Activated effector memory CD4-positive, alpha-beta T cell treated with anti-CD3 and anti-CD28 coated beads, Interleukin-2, amount 50 U/mL, for 16 hours (primary cell): Measurements from ENCODE around the gene FNTB.

ENCODE experiments used
- DNase-seq: peaks from one replicate; pipeline ENCODE4 v3.0.0-alpha.2; 2020

FNTB gene

GRCh38 chr14:64953661-64954060 lies 33.0 kb upstream of the FNTB start:
- DNase-seq = peak; percentile 38

DNA sequence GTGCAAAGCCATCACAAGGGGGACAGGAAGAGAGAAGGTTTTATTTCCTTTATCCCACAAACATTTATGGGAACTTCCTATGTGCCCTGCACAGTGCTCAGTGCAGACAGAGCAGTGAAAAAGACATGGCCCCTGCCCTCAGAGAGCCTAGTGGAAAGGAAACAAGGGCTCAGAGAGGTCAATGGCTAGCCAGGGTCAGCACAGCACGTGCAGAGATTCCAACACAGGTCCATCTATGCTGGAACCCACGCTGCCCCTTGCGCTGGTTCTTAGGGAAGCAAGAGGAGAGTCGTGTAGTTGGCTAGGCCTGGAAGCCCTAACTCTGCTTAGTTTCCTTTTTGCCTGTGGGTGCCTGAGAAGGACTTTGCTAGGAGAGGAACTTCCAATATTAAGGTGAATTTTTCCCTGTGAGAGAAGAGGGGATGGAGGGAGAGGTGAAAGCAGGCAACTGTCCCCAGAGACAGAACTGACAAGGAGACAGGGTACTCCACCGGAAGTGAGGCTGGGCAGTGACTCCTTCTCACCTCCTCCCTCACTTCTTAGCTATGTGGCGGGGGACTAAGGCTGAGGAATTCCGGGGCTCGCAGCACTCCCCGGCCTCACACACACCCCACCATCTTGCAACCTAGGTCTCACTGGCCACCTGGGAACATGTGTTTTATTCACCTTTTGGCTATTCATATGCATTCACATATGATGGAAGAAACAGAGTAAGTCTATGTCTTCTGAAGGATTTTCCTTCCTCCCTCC lies 32.0 kb upstream of the FNTB start:
- DNase-seq = peak; percentile 39

DNA sequence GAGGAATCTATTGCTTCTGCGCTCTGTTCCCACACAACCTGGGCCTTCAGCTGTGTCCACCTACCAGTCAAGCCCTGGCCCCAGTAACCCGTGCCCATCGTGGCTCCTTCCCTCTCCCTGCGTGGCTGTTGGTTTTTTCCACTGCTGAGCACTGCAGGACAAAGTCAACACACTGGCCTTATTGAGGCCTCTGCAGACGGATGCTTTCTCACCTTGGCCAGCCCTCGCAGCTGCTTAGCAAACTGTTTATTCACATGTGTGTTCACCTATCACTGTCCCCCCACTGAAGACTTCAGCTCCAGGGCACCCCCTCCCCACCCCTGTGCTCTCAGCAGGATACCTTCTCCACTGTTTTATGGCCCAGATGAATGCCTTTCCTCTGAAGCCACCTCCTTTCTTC lies 31.4 kb upstream of the FNTB start:
- peak; percentile 38 for DNase-seq

- no peak for DNase-seq
Measured at GRCh38 chr14:64956697-64957406, 29.8 kb upstream of the FNTB start.

- no peak for DNase-seq
Measured at GRCh38 chr14:64958201-64958600, 28.5 kb upstream of the FNTB start.

GRCh38 chr14:64958743-64959142 lies 28.0 kb upstream of the FNTB start:
- no peak for DNase-seq

- no peak for DNase-seq
Measured at GRCh38 chr14:64960762-64961276, 25.9 kb upstream of the FNTB start.

GRCh38 chr14:64963611-64964010 lies 23.1 kb upstream of the FNTB start:
- no peak for DNase-seq

GRCh38 chr14:64965356-64966000 lies 21.2 kb upstream of the FNTB start:
- DNase-seq = no peak

- DNase-seq = no peak
Measured at GRCh38 chr14:64966976-64967375, 19.7 kb upstream of the FNTB start.

DNA sequence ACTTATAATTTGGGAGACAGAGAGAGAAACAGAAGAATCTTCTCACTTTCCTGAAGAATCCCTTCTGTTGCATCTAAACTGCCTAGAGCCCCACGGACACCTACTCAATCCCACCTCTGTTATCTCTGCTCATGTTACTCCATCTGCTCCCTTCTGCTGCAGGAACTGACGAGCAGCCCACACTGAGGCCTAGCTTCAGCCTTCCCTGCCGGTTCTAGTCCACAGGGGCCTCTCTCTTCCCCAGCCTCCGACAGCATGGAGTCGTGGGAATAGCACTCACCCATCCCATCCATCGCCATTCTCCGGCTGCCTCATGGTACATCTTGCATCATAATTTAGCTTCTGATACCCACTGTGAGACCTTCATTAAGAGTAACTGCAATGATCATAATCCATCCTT lies 18.5 kb upstream of the FNTB start:
- DNase-seq = no peak

DNA sequence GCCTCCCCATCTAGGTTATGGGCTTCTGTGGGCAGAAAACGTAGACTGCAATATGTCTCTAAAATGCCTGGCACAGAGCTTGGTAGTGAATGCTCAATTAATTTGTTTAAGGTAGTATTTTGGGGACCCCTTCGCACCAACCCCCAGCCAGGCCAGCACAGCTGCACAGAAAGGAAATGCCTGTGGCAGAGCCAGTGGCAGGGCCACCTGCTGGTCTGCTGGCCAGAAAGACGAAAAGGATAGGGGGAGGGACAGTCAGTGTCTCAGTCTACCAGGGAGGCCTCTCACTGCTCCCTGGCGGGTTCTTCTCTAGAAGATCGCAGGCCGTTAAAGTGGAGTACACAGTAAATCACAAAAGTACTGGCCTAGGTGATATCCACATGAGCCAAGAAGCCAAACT lies 18.0 kb upstream of the FNTB start:
- DNase-seq = no peak

- DNase-seq = no peak
Measured at GRCh38 chr14:64970041-64970440, 16.7 kb upstream of the FNTB start.

- peak; percentile 60 for DNase-seq
Measured at GRCh38 chr14:64970776-64971477, 15.8 kb upstream of the FNTB start.

GRCh38 chr14:64971491-64971942 lies 15.2 kb upstream of the FNTB start:
- no peak for DNase-seq

DNA sequence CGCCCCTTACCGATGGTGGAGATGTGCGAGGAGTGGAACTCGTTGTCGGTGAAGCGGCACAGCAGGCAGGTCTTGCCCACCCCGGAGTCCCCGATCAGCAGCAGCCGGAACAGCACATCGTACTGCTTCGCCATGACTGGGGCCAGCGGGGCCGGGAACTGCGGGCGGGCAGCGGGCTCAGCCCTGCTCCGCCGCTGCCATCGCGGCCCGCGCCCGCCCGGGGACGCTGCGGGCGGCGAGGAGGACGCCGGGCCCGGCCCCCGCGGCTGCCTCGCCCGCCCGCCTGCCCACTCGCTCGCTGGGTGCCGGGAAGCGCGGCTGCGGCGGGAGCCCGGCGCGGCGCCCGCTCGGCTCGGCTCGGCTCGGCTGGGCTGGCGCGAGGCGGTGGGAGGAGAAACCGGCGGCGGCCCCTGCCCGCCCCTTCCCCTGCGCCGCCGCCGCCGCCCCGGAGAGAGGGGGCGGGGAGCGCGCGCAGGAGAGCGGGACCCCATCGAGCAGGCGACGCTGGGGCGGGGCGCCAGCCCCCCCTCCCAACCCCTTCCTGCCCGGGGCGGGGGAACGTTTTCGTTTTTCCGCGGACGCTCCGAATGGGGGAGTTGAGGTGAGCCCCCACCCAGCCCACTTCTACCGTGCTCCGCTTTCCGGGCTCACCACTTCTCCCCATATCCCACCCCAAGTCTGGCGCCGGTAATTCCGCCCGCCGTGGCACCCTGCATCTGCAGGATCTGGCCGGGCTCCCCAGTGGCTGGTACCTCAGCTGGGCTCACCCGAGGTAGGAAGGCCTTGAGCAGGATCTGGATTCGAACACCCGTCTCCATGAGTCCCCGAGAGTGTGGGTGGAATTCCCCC lies 14.5 kb upstream of the FNTB start, which contains the start of gene RAB15:
Gene RAB15, minus strand, starts transcription at position 394 of the 849 bp plus-strand sequence. Its CDS starts 260 bp downstream, at position 134.
- peak; percentile 77 for DNase-seq

- DNase-seq = peak; percentile 39
Measured at GRCh38 chr14:64973026-64973442, 13.7 kb upstream of the FNTB start.

DNA sequence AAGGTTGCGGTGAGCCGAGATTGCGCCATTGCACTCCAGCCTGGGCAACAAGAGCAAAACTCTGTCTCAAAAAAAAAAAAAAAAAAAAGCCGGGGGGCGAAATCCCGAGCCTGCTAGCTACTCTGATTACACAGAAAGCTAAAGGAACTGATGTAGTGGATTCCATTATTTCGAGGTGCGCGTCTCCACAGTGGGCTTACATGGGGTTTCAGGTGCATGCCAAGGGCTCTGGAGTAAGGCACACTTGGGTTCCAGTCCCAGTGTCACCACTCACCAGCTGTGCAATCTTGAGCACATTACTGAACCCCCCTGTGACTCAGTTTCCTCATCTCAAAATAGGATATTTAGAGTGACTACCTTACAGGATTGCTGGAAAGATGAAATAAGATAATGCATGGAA lies 12.9 kb upstream of the FNTB start:
- DNase-seq = peak; percentile 54

- DNase-seq = peak; percentile 43
Measured at GRCh38 chr14:64974563-64974962, 12.1 kb upstream of the FNTB start.

DNA sequence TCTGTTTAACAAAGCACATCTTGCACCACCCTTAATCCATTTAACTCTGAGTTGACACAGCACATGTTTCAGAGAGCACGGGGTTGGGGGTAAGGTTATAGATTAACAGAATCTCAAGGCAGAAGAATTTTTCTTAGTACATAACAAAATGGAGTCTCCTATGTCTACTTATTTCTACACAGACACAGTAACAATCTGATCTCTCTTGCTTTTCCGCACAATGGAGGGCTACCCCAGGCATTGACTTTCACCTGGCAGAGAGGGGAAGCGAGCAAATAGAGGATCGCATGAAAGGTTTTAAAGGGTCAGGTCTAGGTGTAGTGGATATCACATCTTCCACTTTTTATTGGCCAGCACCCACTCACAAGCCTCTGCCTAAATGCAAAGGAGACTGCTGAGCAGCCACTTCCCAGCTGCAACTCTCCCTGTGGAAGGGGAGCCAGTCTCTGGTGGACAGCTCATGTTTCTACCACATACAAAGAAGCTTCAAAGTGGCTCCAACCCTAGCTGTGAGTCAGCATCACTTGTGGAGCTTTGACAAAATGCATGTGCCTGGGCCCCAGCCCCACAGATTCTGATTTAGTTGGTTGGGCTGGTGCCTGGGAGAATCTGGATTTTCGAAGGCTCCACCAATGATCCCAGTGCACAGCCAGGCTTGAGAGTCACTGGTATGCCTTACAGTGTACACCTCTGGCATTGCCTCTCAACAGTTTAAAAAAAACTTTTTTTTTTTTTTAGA lies 7.2 kb upstream of the FNTB start:
- DNase-seq = no peak
